ENCODE results near the gene SMC1B. TPM values are rescaled to one million over a fixed set of nuclear protein-coding genes. Genes with fewer than 3 reads are reported as not detected.

SMC1B gene
- total RNA-seq, 1 donor from 2014 or later: 0.13 TPM

- no peak for TF ChIP-seq CTCF (IDR thresholded peaks at IDR 0.05)
- CTCF ChIA-PET: no interaction called here
- intact Hi-C loops (cut with micrococcal nuclease): no loop called here
- H3K4me3 Mint-ChIP-seq: no peak overlapping the region
- POLR2A ChIA-PET: no interaction called here
- H3K36me3 Mint-ChIP-seq (ENCODE audit: low read depth): peaks cover 83% of the 10 kb centered on the region
- no peaks in the 10 kb centered on the region for H3K4me1 Mint-ChIP-seq
- H3K27ac Mint-ChIP-seq: no peak overlapping the region
- no peak for DNase-seq
- no peaks in the 10 kb centered on the region for H3K27me3 Mint-ChIP-seq
- no peaks in the 10 kb centered on the region for H3K9me3 Mint-ChIP-seq
- no peak for ATAC-seq (ENCODE audit: low read depth)
These were observed 76.4 kb downstream of the SMC1B start for GRCh38 chr22:45336971-45337431.

- H3K9me3 Mint-ChIP-seq: no peaks in the 10 kb centered on the region
- peaks cover 84% of the 10 kb centered on the region for H3K36me3 Mint-ChIP-seq (ENCODE audit: low read depth)
- TF ChIP-seq CTCF (IDR thresholded peaks at IDR 0.05): no peak
- DNase-seq: no peak
- ChIA-PET POLR2A (no interaction called here), CTCF (no interaction called here)
- no peaks in the 10 kb centered on the region for H3K27me3 Mint-ChIP-seq
- ATAC-seq (ENCODE audit: low read depth): no peak
- intact Hi-C loops (cut with micrococcal nuclease): no loop called here
- H3K4me3 Mint-ChIP-seq: no peak overlapping the region
- H3K27ac Mint-ChIP-seq: no peak overlapping the region
- no peaks in the 10 kb centered on the region for H3K4me1 Mint-ChIP-seq
These were observed 77.4 kb downstream of the SMC1B start for GRCh38 chr22:45335854-45336522.

GRCh38 chr22:45335021-45335818 is 78.2 kb downstream of the SMC1B start:
- POLR2A ChIA-PET: no interaction called here
- H3K27ac Mint-ChIP-seq: no peak overlapping the region
- H3K9me3 Mint-ChIP-seq: no peaks in the 10 kb centered on the region
- peaks cover 84% of the 10 kb centered on the region for H3K36me3 Mint-ChIP-seq (ENCODE audit: low read depth)
- no peak for TF ChIP-seq CTCF (IDR thresholded peaks at IDR 0.05)
- no peaks in the 10 kb centered on the region for H3K4me1 Mint-ChIP-seq
- no peak overlapping the region for H3K4me3 Mint-ChIP-seq
- no peak for ATAC-seq (ENCODE audit: low read depth)
- no peaks in the 10 kb centered on the region for H3K27me3 Mint-ChIP-seq
- DNase-seq: no peak
- intact Hi-C loops (cut with micrococcal nuclease): no loop called here
- CTCF ChIA-PET: no interaction called here

- Mint-ChIP-seq H3K4me1 (no peaks in the 10 kb centered on the region), H3K36me3 (ENCODE audit: low read depth) (peaks cover 83% of the 10 kb centered on the region), H3K9me3 (no peaks in the 10 kb centered on the region), H3K27me3 (no peaks in the 10 kb centered on the region), H3K4me3 (no peak overlapping the region), H3K27ac (no peak overlapping the region)
- DNase-seq: no peak
- POLR2A ChIA-PET: no interaction called here
- no peak for TF ChIP-seq CTCF (IDR thresholded peaks at IDR 0.05)
- intact Hi-C loops (cut with micrococcal nuclease): no loop called here
- CTCF ChIA-PET: no interaction called here
- ATAC-seq (ENCODE audit: low read depth): no peak
These were observed 78.9 kb downstream of the SMC1B start for GRCh38 chr22:45334528-45334927.

GRCh38 chr22:45334068-45334467 is 79.3 kb downstream of the SMC1B start:
- ChIA-PET CTCF (no interaction called here), POLR2A (no interaction called here)
- no peak for ATAC-seq (ENCODE audit: low read depth)
- intact Hi-C loops (cut with micrococcal nuclease): no loop called here
- Mint-ChIP-seq H3K27me3 (no peaks in the 10 kb centered on the region), H3K9me3 (no peaks in the 10 kb centered on the region), H3K4me3 (no peak overlapping the region), H3K36me3 (ENCODE audit: low read depth) (peaks cover 86% of the 10 kb centered on the region), H3K27ac (no peak overlapping the region), H3K4me1 (no peaks in the 10 kb centered on the region)
- TF ChIP-seq CTCF (IDR thresholded peaks at IDR 0.05): no peak
- DNase-seq: no peak
